HepG2 (cell line): ENCODE results near the gene YIF1A. TPM values are rescaled to one million over a fixed set of nuclear protein-coding genes. Genes with fewer than 3 reads are reported as not detected.
A peak's percentile ranks its signal among the peaks of the same experiment; 100 is the strongest.

ENCODE experiments used
- ATAC-seq: fragments of 200-7000 bp; cut with Tn5 transposase; 3 replicates; pipeline ENCODE4 v1.9.1; 2020; ENCODE audit warnings: mild to moderate bottlenecking, moderate library complexity
- BruUV-seq: library from RNA; stranded (reverse); fragments of 400-500 nt; replicated peaks from 2 replicates; lab custom pipeline; 2021; lab: Mats Ljungman, UMichigan
- CTCF ChIA-PET: fragments of 300-600 bp; formaldehyde crosslinking; extraction: SDS; loops from one replicate; lab custom pipeline; 2021; ENCODE audit warnings: low total read pairs, inconsistent platforms, low intra/inter-chr PET ratio; lab: Yijun Ruan, JAX
- POLR2A ChIA-PET: fragments of 350-600 bp; sonication (Branson Sonifier 250); formaldehyde crosslinking; loops from one replicate; lab custom pipeline; 2020; ENCODE audit warnings: antibody characterized with exemption, inconsistent platforms; lab: Yijun Ruan, JAX
- DNase-seq: peaks from one replicate; pipeline ENCODE4 v3.0.0-alpha.2; 2015; ENCODE audit warnings: low spot score
- FAIRE-seq: peaks from 3 replicates; lab custom pipeline; 2011; peaks lifted over from hg19 to GRCh38; lab: Jason Lieb, UNC
- H2AFZ ChIP-seq: one replicate; pipeline ENCODE4 v1.6.1; 2011; ENCODE audit warnings: low read length, inconsistent platforms
- H3K27ac ChIP-seq: fragments of 300-600 bp; 3 replicates; pipeline ENCODE4 v1.8.0; 2011; ENCODE audit warnings: mixed run types, mild to moderate bottlenecking, mixed read lengths, low read length, inconsistent platforms; ENCODE audit not compliant: insufficient read depth; ENCODE audit errors: extremely low read length
- H3K27me3 ChIP-seq, 2 experiments: fragments of 200-600 bp in 1 of 2; 2 replicates in 1 of 2; 3 replicates in 1 of 2; pipeline versions ENCODE4 v1.6.0 to v1.8.0; 2011; ENCODE audit warnings: low read length in 2 of 2, mild to moderate bottlenecking in 2 of 2, moderate library complexity in 2 of 2, inconsistent platforms in 1 of 2; ENCODE audit not compliant: insufficient read depth in 2 of 2, control insufficient read depth in 1 of 2
- H3K36me3 ChIP-seq, 2 experiments: fragments of 200-600 bp in 1 of 2; replicated peaks in 1 of 2; 2 replicates in 1 of 2; 3 replicates in 1 of 2; pipeline versions ENCODE4 v1.5.1 to v1.8.0; 2011; ENCODE audit warnings: low read length in 2 of 2, inconsistent platforms in 1 of 2; ENCODE audit not compliant: insufficient read depth in 2 of 2, control insufficient read depth in 1 of 2
- H3K4me1 ChIP-seq: 2 replicates; pipeline ENCODE4 v1.5.1; 2012; ENCODE audit warnings: low read length, inconsistent platforms; ENCODE audit not compliant: insufficient read depth
- H3K4me2 ChIP-seq: 2 replicates; pipeline ENCODE4 v1.6.0; 2011; ENCODE audit warnings: low read depth, low read length, inconsistent platforms
- H3K4me3 ChIP-seq, 3 experiments: fragments of 200-600 bp in 1 of 3; sonication (generic), shearing (Covaris generic) in 1 of 3; replicated peaks in 1 of 3; 2 replicates each; pipeline ENCODE4 v1.5.1; 2011 to 2016; ENCODE audit warnings: low read length in 3 of 3, inconsistent platforms in 2 of 3, low read depth in 2 of 3, mild to moderate bottlenecking in 2 of 3, control low read depth in 1 of 3, mixed read lengths in 1 of 3; ENCODE audit not compliant: insufficient read depth in 1 of 3
- H3K79me2 ChIP-seq: one replicate; pipeline ENCODE4 v1.6.1; 2011; ENCODE audit warnings: low read length, inconsistent platforms; ENCODE audit not compliant: insufficient read depth
- H3K9ac ChIP-seq: 2 replicates; pipeline ENCODE4 v1.6.0; 2011; ENCODE audit warnings: mild to moderate bottlenecking, low read depth, low read length, inconsistent platforms; ENCODE audit not compliant: insufficient read depth
- H3K9me3 ChIP-seq: 2 replicates; pipeline ENCODE4 v1.5.1; 2012; ENCODE audit warnings: mild to moderate bottlenecking, low read length
- H4K20me1 ChIP-seq: 2 replicates; pipeline ENCODE4 v1.6.0; 2011; ENCODE audit warnings: inconsistent platforms, mild to moderate bottlenecking, low read length, moderate library complexity; ENCODE audit not compliant: insufficient read depth
- DNMT1 ChIP-seq: sonication (generic); formaldehyde crosslinking; IDR thresholded peaks from 2 replicates; pipeline ENCODE4 v1.5.1; 2020; ENCODE audit warnings: mild to moderate bottlenecking, missing genetic modification reagents
- ESRRA ChIP-seq: sonication (generic); formaldehyde crosslinking; IDR thresholded peaks from 2 replicates; pipeline ENCODE4 v1.5.1; 2020; ENCODE audit warnings: mild to moderate bottlenecking, low read depth, missing genetic modification reagents
- NRL ChIP-seq: sonication (generic); formaldehyde crosslinking; IDR thresholded peaks from 2 replicates; pipeline ENCODE4 v1.5.0; 2020; ENCODE audit warnings: missing genetic modification reagents, mild to moderate bottlenecking, moderate library complexity, borderline replicate concordance
- RFXANK ChIP-seq: IDR thresholded peaks from 2 replicates; pipeline ENCODE4 v1.6.1; 2016
- SRF ChIP-seq: IDR thresholded peaks from 2 replicates; pipeline ENCODE4 v1.6.1; 2011; ENCODE audit warnings: mild to moderate bottlenecking, low read depth, low read length, moderate library complexity
- SSRP1 ChIP-seq: IDR thresholded peaks from 2 replicates; pipeline ENCODE4 v1.6.1; 2016; ENCODE audit warnings: control low read depth
- ZC3H13 ChIP-seq: sonication (generic); formaldehyde crosslinking; IDR thresholded peaks from 2 replicates; pipeline ENCODE4 v1.8.1; 2023; ENCODE audit warnings: mild to moderate bottlenecking, missing genetic modification reagents, moderate library complexity
- ZNF3 ChIP-seq: IDR thresholded peaks from 2 replicates; pipeline ENCODE4 v1.7.0; 2017; ENCODE audit warnings: inconsistent platforms
- WGBS: methylation state at CpG from one replicate; pipeline ENCODE4 v1.1.6; 2017; ENCODE audit warnings: low lambda C conversion rate; 5-methylcytosine and 5-hydroxymethylcytosine counted together
- in situ Hi-C: cut with HindIII; loops from 2 replicates; pipeline ENCODE4 v1.10.0; 2017; ENCODE audit warnings: low pct_unique_long_range_greater_than_20kb; ENCODE audit not compliant: extremely low pct_ligation_motif_present
- intact Hi-C: fragments of 100-400 bp; cut with micrococcal nuclease; formaldehyde crosslinking; loops from one replicate; pipeline ENCODE4 v1.10.0; 2022; ENCODE audit not compliant: unreplicated experiment
- polyA plus RNA-seq, 8 experiments: library from polyadenylated mRNA; depleted of rRNA in 3 of 8; stranded (reverse) in 7 of 8; unstranded in 1 of 8; fragments of >200 nt; fragmentation: Illumina TruSeq in 4 of 8; extraction: Trizol in 4 of 8; gene quantifications; 2 replicates each; pipeline versions ENCODE4 v1.2.1 to v1.2.3, GENCODE V29; 2011 to 2016; ENCODE audit warnings: low read depth in 4 of 8, missing spikeins in 1 of 8, mixed read lengths in 1 of 8; ENCODE audit not compliant: insufficient read depth in 1 of 8
- total RNA-seq, 5 experiments: library from RNA; depleted of rRNA; stranded (reverse); fragments of >200 nt; fragmentation: Illumina TruSeq; extraction: Trizol; gene quantifications; 2 replicates each; pipeline ENCODE4 v1.2.3, GENCODE V29; 2016; ENCODE audit warnings: low read depth in 1 of 5
- TF ChIP-seq, protein P1 (sequence below): sonication (generic); formaldehyde crosslinking; IDR thresholded peaks from 2 replicates; pipeline ENCODE4 v1.4.0; 2020; ENCODE audit warnings: missing genetic modification reagents, borderline replicate concordance
- TF ChIP-seq, protein P2 (sequence below): sonication (generic); formaldehyde crosslinking; IDR thresholded peaks from 2 replicates; pipeline ENCODE4 v1.4.0; 2020; ENCODE audit warnings: missing genetic modification reagents
- TF ChIP-seq, protein P3 (sequence below): sonication (generic); formaldehyde crosslinking; IDR thresholded peaks from 2 replicates; pipeline ENCODE4 v1.4.0; 2020; ENCODE audit warnings: missing genetic modification reagents
- TF ChIP-seq, protein P4 (sequence below): sonication (generic); formaldehyde crosslinking; IDR thresholded peaks from 2 replicates; pipeline ENCODE4 v1.9.0; 2021; ENCODE audit warnings: missing genetic modification reagents, mild to moderate bottlenecking, borderline replicate concordance

Gene YIF1A
- total and polyA plus RNA-seq, 2 of the 13 experiments (the other 11 are each of a cell fraction or from before 2014, with no cell fraction given) = 133 to 145 TPM

DNA sequence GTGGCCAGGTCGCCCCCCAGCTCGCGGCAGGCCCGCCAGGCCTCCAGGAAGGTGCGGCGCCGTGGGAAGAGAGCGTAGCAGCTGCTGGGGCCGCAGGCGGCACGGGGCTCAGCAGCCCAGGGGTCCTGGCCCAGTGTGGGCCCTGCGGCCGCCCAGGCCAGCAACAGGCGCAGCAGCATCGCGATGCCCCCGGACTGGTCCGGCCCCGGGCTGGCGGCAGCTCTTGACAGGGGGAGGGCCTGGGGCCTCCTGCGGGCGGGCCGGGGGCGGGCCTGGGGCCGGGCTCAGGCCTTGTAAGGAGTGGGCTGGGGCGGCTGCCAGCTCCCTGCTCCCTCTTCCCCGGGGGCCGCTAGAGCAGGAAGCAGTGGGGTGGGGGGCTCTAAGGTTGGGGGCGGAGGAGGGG is 27.9 kb upstream of the YIF1A start, which contains the start of gene CD248 (continued):
- TF ChIP-seq, protein P1, sequence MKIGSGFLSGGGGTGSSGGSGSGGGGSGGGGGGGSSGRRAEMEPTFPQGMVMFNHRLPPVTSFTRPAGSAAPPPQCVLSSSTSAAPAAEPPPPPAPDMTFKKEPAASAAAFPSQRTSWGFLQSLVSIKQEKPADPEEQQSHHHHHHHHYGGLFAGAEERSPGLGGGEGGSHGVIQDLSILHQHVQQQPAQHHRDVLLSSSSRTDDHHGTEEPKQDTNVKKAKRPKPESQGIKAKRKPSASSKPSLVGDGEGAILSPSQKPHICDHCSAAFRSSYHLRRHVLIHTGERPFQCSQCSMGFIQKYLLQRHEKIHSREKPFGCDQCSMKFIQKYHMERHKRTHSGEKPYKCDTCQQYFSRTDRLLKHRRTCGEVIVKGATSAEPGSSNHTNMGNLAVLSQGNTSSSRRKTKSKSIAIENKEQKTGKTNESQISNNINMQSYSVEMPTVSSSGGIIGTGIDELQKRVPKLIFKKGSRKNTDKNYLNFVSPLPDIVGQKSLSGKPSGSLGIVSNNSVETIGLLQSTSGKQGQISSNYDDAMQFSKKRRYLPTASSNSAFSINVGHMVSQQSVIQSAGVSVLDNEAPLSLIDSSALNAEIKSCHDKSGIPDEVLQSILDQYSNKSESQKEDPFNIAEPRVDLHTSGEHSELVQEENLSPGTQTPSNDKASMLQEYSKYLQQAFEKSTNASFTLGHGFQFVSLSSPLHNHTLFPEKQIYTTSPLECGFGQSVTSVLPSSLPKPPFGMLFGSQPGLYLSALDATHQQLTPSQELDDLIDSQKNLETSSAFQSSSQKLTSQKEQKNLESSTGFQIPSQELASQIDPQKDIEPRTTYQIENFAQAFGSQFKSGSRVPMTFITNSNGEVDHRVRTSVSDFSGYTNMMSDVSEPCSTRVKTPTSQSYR = 0 out of 2 replicates have a peak, but pooled peaks have one; percentile 3
- TF ChIP-seq, protein P2, sequence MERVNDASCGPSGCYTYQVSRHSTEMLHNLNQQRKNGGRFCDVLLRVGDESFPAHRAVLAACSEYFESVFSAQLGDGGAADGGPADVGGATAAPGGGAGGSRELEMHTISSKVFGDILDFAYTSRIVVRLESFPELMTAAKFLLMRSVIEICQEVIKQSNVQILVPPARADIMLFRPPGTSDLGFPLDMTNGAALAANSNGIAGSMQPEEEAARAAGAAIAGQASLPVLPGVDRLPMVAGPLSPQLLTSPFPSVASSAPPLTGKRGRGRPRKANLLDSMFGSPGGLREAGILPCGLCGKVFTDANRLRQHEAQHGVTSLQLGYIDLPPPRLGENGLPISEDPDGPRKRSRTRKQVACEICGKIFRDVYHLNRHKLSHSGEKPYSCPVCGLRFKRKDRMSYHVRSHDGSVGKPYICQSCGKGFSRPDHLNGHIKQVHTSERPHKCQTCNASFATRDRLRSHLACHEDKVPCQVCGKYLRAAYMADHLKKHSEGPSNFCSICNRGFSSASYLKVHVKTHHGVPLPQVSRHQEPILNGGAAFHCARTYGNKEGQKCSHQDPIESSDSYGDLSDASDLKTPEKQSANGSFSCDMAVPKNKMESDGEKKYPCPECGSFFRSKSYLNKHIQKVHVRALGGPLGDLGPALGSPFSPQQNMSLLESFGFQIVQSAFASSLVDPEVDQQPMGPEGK (CRISPR knock-in tag) = peak; percentile 31; the same call in 1 of the 2 replicates
- TF ChIP-seq DNMT1 (CRISPR knock-in tag) (no peak), SSRP1 (CRISPR knock-in tag) (no peak), SRF (peak; percentile 66; the same call in 1 of the 2 replicates)

DNA sequence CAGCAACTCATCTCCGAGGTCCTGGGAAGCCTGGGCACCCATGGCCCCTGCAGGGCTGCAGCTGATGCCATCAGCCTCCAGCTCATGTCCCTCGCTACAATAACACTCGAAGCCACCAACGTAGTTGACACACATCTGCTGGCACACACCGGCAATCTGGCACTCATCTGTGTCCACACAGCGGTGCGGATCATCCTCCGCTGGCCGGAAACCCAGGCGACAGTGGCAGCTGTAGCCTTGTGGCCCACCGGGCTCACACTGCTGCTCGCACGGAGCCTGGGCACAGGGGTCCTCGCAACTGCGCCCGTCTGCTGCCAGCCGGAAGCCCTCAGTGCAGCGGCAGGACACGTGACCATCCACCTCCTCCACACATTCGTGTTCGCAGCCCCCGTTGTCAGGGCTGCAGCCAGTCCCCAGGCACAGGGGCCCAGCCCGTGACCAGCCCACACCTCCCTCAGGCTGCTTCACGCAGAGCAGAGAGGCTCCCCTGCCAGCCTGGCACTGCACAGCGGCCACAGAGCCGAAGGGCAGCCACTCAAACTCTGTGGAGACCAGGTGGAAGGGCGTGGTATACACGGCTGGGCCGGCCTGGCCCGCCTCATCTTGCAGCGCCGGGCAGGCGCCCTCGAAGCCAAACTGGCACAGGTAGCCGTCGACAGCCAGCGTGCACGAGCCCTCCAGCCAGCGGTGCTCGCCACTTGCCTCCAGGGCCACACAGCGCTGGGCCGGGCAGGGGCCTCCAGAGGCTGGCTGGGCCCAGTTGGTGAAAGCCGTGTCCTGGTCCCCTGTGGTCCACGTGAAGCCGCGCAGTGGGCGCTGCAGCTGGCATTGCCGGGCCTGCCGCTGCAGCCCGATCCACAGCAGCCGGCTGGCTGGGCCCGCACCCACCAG is 27.2 kb upstream of the YIF1A start:
- CTCF ChIA-PET = no interaction called here
- Histone ChIP-seq H3K27me3 (no peaks in the 10 kb centered on the region), H2AFZ (no peak overlapping the region), H3K4me3 (no peak overlapping the region), H3K4me2 (no peak overlapping the region; the same call in 1 of the 2 replicates), H3K9me3 (no peaks in the 10 kb centered on the region), H3K36me3 (no peaks in the 10 kb centered on the region), H3K79me2 (no peaks in the 10 kb centered on the region), H3K9ac (no peak overlapping the region), H4K20me1 (no peaks in the 10 kb centered on the region), H3K4me1 (peaks cover 45% of the 10 kb centered on the region), H3K27ac (no peak overlapping the region)
- DNase-seq (no peak), FAIRE-seq (no peak), ATAC-seq (no peak)
- in situ Hi-C loops = no loop called here
- intact Hi-C loops = loop anchor here (10.0 kb wide), 1 partner anchor 69 kb away; no protein-coding TSS in a partner anchor
- no TSS peak for BruUV-seq
- POLR2A ChIA-PET = interaction anchor here (0.8 to 3.7 kb wide), 5 partner anchors 11 to 35 kb away, joined by 5 to 28 read pairs (median 9); partner anchors contain the start of genes BRMS1, RIN1 and YIF1A
- 79% methylated on average over 24 of the region's 52 CpGs for WGBS
- TF ChIP-seq ESRRA = no peak
- TF ChIP-seq ZC3H13 = 0 out of 2 replicates have a peak, but pooled peaks have one; percentile 17
- no peak for TF ChIP-seq ZNF3 (CRISPR knock-in tag)
- TF ChIP-seq, protein P3, sequence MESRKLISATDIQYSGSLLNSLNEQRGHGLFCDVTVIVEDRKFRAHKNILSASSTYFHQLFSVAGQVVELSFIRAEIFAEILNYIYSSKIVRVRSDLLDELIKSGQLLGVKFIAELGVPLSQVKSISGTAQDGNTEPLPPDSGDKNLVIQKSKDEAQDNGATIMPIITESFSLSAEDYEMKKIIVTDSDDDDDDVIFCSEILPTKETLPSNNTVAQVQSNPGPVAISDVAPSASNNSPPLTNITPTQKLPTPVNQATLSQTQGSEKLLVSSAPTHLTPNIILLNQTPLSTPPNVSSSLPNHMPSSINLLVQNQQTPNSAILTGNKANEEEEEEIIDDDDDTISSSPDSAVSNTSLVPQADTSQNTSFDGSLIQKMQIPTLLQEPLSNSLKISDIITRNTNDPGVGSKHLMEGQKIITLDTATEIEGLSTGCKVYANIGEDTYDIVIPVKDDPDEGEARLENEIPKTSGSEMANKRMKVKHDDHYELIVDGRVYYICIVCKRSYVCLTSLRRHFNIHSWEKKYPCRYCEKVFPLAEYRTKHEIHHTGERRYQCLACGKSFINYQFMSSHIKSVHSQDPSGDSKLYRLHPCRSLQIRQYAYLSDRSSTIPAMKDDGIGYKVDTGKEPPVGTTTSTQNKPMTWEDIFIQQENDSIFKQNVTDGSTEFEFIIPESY (CRISPR knock-in tag) = peak; percentile 7; the same call in 1 of the 2 replicates
- TF ChIP-seq, protein P4, sequence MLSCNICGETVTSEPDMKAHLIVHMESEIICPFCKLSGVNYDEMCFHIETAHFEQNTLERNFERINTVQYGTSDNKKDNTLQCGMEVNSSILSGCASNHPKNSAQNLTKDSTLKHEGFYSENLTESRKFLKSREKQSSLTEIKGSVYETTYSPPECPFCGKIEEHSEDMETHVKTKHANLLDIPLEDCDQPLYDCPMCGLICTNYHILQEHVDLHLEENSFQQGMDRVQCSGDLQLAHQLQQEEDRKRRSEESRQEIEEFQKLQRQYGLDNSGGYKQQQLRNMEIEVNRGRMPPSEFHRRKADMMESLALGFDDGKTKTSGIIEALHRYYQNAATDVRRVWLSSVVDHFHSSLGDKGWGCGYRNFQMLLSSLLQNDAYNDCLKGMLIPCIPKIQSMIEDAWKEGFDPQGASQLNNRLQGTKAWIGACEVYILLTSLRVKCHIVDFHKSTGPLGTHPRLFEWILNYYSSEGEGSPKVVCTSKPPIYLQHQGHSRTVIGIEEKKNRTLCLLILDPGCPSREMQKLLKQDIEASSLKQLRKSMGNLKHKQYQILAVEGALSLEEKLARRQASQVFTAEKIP (CRISPR knock-in tag) = no peak
- TF ChIP-seq RFXANK (CRISPR knock-in tag) = no peak
- TF ChIP-seq NRL (CRISPR knock-in tag) = no peak
